ENCODE data around the gene NOMO2. TPM values are rescaled to one million over a fixed set of nuclear protein-coding genes. Genes with fewer than 3 reads are reported as not detected.
A peak's percentile ranks its signal among the peaks of the same experiment; 100 is the strongest.
"Not testable (repeated sequence)": the region's sequence is repeated elsewhere in the genome, so short reads cannot be mapped to it uniquely, and the experiment has no call there.

NOMO2 gene, protein sequence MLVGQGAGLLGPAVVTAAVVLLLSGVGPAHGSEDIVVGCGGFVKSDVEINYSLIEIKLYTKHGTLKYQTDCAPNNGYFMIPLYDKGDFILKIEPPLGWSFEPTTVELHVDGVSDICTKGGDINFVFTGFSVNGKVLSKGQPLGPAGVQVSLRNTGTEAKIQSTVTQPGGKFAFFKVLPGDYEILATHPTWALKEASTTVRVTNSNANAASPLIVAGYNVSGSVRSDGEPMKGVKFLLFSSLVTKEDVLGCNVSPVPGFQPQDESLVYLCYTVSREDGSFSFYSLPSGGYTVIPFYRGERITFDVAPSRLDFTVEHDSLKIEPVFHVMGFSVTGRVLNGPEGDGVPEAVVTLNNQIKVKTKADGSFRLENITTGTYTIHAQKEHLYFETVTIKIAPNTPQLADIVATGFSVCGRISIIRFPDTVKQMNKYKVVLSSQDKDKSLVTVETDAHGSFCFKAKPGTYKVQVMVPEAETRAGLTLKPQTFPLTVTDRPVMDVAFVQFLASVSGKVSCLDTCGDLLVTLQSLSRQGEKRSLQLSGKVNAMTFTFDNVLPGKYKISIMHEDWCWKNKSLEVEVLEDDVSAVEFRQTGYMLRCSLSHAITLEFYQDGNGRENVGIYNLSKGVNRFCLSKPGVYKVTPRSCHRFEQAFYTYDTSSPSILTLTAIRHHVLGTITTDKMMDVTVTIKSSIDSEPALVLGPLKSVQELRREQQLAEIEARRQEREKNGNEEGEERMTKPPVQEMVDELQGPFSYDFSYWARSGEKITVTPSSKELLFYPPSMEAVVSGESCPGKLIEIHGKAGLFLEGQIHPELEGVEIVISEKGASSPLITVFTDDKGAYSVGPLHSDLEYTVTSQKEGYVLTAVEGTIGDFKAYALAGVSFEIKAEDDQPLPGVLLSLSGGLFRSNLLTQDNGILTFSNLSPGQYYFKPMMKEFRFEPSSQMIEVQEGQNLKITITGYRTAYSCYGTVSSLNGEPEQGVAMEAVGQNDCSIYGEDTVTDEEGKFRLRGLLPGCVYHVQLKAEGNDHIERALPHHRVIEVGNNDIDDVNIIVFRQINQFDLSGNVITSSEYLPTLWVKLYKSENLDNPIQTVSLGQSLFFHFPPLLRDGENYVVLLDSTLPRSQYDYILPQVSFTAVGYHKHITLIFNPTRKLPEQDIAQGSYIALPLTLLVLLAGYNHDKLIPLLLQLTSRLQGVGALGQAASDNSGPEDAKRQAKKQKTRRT
- total RNA-seq = 77.3 TPM

DNA sequence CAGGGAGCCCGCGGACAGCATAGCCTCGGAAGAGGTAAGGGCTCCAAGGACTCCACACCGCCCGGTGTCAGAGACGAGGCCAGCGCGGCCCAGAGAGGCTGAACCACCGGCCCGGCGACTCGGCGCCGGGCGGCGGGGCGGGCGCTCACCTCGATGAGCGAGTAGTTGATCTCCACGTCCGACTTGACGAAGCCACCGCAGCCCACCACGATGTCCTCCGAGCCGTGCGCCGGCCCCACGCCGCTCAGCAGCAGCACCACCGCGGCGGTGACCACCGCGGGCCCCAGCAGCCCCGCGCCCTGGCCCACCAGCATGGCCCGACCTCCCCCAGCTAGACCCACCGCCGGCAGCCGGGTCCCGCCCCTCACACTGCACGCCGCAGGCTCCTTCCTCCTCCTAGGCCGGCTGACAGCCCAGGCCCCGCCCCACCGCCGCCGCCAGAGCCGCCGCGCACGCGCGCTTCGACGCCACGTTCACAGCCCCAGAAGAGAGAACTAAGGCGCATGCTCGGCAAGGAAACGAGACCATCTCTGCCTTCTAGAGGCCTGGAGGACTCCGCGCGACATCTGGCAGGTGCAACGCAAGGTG, at the start of gene NOMO2:
TSS of gene NOMO2 (minus strand) at position 371 of the 588 bp plus-strand sequence. CDS start at position 314, 57 bp downstream.
- peak in 1 of 3 donors; percentile 9 for DNase-seq (ENCODE audit: low read depth in 2 of 3, low spot score in 2 of 3)

GRCh38 chr16:18610147-18610803, 48.4 kb upstream of the NOMO2 start:
- DNase-seq (ENCODE audit: low read depth in 2 of 3, low spot score in 2 of 3) = not testable (repeated sequence)

GRCh38 chr16:18608271-18608670, 46.4 kb upstream of the NOMO2 start:
- not testable (repeated sequence) for DNase-seq (ENCODE audit: low read depth in 2 of 3, low spot score in 2 of 3)

DNA sequence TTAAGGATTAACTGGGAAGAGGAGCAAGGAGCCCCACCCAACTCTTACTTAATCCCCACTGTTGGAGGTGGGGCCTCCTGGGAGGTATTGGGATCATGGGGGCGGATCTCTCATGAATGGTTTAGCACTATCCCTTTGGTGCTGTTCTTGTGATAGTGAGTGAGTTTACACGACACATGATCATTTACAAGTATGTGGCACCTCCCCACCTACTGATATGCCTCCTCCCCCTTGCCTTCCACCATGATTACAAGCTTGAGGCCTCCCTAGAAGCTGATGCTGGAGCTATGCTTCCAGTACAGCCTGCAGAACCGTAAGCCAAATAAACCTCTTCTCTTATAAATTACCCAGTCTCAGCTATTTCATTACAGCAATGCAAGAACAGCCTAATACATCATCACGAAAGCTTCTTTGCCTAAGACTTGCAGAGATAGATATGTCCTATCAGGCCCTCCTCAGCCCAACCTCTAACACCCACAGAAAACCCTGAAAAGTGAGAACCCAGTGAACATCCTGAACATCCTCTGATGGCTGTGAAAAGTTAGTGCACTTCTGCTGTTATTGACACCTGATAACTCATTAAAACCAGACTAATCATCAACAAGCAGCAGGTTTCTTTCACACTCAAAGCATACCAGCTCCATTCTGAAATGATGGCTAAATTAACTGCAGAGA, 41.8 kb upstream of the NOMO2 start:
- not testable (repeated sequence) for DNase-seq (ENCODE audit: low read depth in 2 of 3, low spot score in 2 of 3)

GRCh38 chr16:18598582-18598981, 36.7 kb upstream of the NOMO2 start:
- not testable (repeated sequence) for DNase-seq (ENCODE audit: low read depth in 2 of 3, low spot score in 2 of 3)

GRCh38 chr16:18597734-18598133, 35.8 kb upstream of the NOMO2 start:
- not testable (repeated sequence) for DNase-seq (ENCODE audit: low read depth in 2 of 3, low spot score in 2 of 3)

- not testable (repeated sequence) for DNase-seq (ENCODE audit: low read depth in 2 of 3, low spot score in 2 of 3)
These were observed 35.4 kb upstream of the NOMO2 start for GRCh38 chr16:18597319-18597718.

DNA sequence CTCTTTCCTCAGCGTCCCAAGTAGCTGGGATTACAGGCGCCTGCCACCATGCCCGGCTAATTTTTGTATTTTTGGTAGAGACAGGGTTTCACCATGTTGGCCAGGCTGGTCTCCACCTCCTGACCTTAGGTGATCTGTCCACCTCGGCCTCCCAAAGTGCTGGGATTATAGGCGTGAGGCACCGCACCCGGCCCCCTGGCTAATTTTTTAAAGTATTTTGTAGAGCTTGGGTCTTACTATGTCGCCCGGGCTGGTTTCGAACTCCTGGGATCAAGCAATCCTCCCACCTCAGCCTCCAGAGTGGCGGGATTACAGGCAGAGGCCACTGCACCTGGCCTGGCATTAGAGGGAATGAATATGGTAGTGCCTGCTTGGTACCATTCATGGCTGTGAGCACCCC, 33.9 kb upstream of the NOMO2 start:
- not testable (repeated sequence) for DNase-seq (ENCODE audit: low read depth in 2 of 3, low spot score in 2 of 3)

DNA sequence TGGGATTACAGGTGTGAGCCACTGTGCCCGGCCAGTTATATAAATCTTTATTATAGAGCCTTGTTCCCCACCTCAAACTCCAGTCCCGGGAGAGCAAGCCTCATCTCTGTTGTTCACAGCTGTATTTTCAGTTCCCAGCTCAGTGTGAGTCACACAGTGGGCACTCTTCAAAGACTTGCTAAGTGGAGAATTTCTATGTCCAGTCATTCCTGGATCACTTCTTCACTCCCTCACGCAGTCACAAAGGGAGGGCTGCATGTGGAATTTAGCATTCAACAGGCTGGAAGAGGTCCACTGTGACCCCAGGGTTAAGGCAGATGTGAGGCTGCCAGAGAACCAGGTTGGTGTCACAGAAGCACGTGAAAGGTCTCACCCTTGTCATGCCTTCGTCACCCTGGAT, 33.0 kb upstream of the NOMO2 start:
- not testable (repeated sequence) for DNase-seq (ENCODE audit: low read depth in 2 of 3, low spot score in 2 of 3)

- DNase-seq (ENCODE audit: low read depth in 2 of 3, low spot score in 2 of 3) = not testable (repeated sequence)
These were observed 32.0 kb upstream of the NOMO2 start for GRCh38 chr16:18593904-18594303.

DNA sequence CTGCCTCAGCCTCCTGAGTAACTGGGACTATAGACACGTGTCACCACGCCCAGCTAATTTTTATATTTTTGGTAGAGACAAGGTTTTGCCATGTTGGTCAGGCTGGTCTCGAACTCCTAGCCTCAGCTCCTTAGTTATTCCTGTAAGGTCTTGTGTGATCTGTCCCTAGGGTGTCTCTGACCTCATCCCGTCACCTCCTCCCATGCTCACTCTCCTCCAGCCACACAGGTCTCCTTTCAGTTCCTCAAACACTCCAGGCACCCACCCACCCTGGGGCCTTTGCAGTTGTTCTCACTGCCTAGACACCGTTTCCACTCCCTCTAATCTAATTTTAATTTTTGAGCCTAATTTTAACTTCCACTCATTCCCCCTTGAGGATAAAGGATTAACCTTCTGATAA, 31.1 kb upstream of the NOMO2 start:
- DNase-seq (ENCODE audit: low read depth in 2 of 3, low spot score in 2 of 3) = not testable (repeated sequence)

DNA sequence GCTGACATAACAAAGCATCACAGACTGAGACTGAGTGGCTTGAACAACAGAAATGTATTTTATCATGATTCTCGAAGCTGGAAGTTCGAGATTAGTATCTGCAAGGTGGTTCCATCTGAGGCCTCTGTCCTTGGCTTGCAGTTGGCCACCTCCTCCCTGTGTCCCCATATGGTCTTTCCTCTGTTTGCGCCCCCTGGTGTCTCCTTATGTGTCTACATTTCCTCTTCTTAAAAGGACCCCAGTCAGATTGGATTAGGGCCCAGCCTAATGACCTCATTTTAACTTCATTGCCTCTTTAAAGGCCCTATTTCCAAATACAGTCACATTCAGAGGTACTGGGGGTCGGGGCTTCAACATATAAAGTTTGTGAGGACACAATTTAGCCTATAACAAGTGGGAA, 30.0 kb upstream of the NOMO2 start:
- peak in 2 of 3 donors; percentile 9 to 23 for DNase-seq (ENCODE audit: low read depth in 2 of 3, low spot score in 2 of 3)

DNA sequence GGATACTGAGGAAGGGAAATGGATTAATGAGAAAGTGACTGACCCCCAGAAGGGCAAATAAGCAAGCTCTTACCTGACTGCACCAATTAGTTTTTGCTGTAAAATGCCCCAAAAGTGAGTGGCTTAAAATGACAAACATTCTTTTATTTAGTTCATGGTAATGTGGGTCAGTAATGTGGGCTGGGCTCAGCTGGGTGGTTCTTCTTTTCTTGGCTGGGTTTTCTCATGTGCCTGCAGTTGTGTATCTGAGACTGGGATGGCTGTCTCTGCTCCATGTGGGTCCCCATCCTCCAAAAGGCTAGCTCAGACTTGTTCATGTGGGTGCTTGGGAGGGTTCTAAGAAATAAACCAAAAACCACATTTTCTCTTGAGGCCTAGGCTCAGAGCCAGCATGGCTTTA, 29.5 kb upstream of the NOMO2 start:
- DNase-seq (ENCODE audit: low read depth in 2 of 3, low spot score in 2 of 3) = not testable (repeated sequence)

DNA sequence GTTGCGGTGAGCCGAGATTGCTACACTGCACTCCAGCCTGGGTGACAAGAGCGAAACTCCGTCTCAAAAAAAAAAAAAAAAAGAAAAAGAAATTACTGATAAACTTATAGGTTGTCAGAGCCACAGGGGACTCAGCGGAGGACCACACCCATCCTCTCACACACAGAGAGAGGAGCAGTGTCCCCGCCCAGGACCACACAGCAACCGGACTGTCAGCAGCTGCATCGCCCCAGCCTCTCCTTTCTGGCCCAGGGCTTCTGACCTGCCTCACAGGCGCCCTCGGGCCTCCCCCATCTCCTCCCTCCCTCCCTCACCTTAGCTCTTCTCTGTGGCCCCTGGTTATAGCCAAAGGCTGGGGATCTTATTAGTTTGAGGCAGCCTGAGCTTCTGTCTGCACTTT, 27.9 kb upstream of the NOMO2 start:
- not testable (repeated sequence) for DNase-seq (ENCODE audit: low read depth in 2 of 3, low spot score in 2 of 3)

- DNase-seq (ENCODE audit: low read depth in 2 of 3, low spot score in 2 of 3) = not testable (repeated sequence)
These were observed 25.0 kb upstream of the NOMO2 start for GRCh38 chr16:18586560-18587540.

DNA sequence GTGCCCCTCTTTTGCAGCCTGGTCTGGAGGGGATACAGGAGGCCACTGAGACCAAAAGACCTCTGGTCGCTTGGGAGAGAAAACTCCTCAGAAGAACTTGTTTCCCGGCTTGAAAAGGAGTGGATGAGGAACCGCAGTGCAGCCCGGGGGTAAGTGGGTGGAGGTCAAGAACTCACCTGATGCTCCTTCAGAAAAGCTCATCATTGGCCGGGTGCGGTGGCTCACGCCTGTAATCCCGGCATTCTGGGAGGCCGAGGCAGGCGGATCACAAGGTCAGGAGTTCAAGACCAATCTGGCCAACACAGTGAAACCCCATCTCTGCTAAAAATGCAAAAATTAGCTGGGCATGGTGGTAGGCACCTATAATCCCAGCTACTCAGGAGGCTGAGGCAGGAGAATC, 23.9 kb upstream of the NOMO2 start:
- DNase-seq (ENCODE audit: low read depth in 2 of 3, low spot score in 2 of 3) = not testable (repeated sequence)

DNA sequence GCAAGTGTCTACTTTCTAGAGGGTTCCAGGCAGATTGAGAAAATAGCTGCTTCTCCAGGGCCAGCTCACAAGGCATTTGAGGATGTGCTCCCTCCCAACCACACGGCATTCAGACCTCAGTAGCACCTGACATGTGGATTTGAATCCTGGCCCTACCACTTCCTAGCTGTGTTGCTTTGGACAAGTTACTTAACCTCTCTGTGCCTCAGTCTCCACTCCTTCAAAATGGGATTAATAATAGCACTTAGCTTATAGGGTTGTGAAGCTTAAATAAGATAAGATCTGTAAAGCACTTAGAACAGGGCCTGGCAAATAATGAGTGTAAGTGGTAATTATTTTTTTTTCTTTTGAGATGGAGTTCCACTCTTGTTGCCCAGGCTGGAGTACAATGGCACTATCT, 21.0 kb upstream of the NOMO2 start:
- DNase-seq (ENCODE audit: low read depth in 2 of 3, low spot score in 2 of 3) = no peak

GRCh38 chr16:18580396-18580795, 18.5 kb upstream of the NOMO2 start:
- not testable (repeated sequence) for DNase-seq (ENCODE audit: low read depth in 2 of 3, low spot score in 2 of 3)

Data from hematopoietic multipotent progenitor cell (in vitro differentiated cells).